ENCODE data around the gene LYPD6. TPM values are rescaled to one million over a fixed set of nuclear protein-coding genes. Genes with fewer than 3 reads are reported as not detected.

Gene LYPD6
- total RNA-seq, 1 experiment from 2014 or later, result 2.4 TPM

DNA sequence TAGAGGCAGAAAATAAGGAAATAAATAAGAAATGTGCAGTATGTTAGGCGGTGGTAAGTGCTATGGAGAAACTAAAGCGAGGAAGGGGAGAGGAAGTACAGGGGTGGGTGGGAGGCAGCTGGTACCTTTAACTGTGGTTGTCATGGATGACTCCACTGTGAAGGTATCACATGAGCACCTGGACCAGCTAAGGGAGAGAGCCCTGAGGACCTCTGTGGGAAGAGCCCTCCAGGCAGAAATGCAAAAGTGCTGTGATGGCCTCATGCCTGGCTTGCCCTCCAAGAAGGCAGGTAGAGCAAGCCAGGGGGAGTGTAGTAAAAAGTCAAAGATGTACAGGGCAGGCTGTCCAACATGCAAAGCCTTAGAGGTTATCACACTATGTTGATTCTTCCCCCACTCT, 17.9 kb downstream of the LYPD6 start:
- ChIA-PET CTCF (no interaction called here), POLR2A (ENCODE audit: unreplicated experiment) (no interaction called here)
- H2AFZ ChIP-seq (ENCODE audit: low read length), result no peak overlapping the region
- H4K20me1 ChIP-seq (ENCODE audit: low read length), result no peaks in the 10 kb centered on the region
- no peak for DNase-seq
- H3K4me3 ChIP-seq (ENCODE audit: low read length), result no peak overlapping the region
- ATAC-seq, result no peak
- no peak overlapping the region for H3K9ac ChIP-seq (ENCODE audit: low read length)
- H3K79me2 ChIP-seq (ENCODE audit: low read length), result no peaks in the 10 kb centered on the region
- H3K4me1 ChIP-seq (ENCODE audit: insufficient read depth, low read length), result no peaks in the 10 kb centered on the region
- H3F3A ChIP-seq (ENCODE audit: low read length, unreplicated experiment), result no peaks in the 10 kb centered on the region
- no peaks in the 10 kb centered on the region for H3K36me3 ChIP-seq (ENCODE audit: low read depth, low read length)
- H3K9me3 ChIP-seq (ENCODE audit: low read length), result no peaks in the 10 kb centered on the region
- TF ChIP-seq EZH2phosphoT487 (IDR thresholded peaks at IDR 0.05; ENCODE audit: borderline replicate concordance, low read length), result no peak
- TF ChIP-seq, protein P1, sequence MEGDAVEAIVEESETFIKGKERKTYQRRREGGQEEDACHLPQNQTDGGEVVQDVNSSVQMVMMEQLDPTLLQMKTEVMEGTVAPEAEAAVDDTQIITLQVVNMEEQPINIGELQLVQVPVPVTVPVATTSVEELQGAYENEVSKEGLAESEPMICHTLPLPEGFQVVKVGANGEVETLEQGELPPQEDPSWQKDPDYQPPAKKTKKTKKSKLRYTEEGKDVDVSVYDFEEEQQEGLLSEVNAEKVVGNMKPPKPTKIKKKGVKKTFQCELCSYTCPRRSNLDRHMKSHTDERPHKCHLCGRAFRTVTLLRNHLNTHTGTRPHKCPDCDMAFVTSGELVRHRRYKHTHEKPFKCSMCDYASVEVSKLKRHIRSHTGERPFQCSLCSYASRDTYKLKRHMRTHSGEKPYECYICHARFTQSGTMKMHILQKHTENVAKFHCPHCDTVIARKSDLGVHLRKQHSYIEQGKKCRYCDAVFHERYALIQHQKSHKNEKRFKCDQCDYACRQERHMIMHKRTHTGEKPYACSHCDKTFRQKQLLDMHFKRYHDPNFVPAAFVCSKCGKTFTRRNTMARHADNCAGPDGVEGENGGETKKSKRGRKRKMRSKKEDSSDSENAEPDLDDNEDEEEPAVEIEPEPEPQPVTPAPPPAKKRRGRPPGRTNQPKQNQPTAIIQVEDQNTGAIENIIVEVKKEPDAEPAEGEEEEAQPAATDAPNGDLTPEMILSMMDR (conservative IDR thresholded peaks at IDR 0.05; ENCODE audit: low read depth, low read length), result no peak
- no peak for TF ChIP-seq EZH2 (IDR thresholded peaks at IDR 0.05; ENCODE audit: low read length, unreplicated experiment)
- no peaks in the 10 kb centered on the region for H3K9me2 ChIP-seq (replicated peaks; ENCODE audit: low read length)
- no peak overlapping the region for H3K27ac ChIP-seq (ENCODE audit: low read length)
- H3K4me2 ChIP-seq (ENCODE audit: low read length), result no peak overlapping the region
- intact Hi-C loops (cut with micrococcal nuclease), result no loop called here
- H3K27me3 ChIP-seq (ENCODE audit: low read length), result no peaks in the 10 kb centered on the region
- no TSS peak for BruUV-seq (replicated peaks)

DNA sequence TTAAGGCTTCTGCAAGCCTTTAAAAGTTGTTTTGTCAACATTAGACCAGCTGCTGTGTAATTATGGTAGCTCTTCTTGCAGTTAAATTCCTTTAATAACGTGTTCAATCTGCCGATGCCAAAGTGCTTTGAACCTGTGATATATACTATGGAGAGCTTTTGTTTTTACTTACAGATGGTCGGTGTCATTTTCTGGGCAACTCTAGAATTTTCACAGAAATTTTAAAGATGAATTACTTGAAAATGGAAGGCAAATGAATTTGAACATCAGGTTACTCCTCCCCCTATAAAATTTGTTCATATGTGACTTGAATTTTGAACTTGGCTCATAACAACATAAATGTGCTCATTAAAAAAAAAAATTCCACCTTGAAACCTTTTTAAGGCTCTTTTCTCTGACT, 23.0 kb downstream of the LYPD6 start:
- no peaks in the 10 kb centered on the region for H4K20me1 ChIP-seq (ENCODE audit: low read length)
- no peak for DNase-seq
- POLR2A ChIA-PET (ENCODE audit: unreplicated experiment), result no interaction called here

DNA sequence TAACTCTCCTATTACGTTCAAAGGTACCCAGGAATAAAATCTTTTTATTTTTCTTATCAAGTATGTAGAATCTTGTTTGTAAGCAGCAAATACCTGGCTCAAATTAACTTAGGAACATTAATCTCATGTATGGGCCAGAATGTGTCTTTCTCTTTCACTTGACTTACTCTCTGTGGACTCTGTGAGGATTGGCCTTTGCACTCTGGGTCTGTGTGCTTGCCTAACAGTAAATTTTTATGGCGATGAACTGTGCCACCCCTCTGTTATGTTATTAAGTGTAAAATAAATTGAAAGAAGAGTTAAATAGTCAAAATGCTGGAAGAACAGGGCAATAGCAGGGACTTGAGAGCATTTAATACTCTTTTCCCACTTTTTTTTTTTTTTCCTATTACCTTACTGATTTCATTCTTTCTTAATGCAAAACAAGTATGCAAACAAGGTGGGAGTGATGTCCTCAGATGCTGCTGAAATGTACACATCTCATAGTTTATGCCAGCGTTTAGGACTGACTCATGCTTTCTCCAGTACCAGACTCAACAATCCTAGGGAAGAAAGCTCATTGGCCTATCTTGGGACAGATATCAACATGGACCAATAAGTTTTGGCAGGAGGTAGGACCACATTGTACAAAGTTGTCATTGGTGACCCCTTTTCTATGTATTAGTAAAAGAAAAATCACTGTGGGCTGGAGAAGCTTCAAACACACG, 25.5 kb downstream of the LYPD6 start:
- CTCF ChIA-PET, result no interaction called here
- ATAC-seq (no peak), DNase-seq (no peak)
- Histone ChIP-seq H3K9me3 (ENCODE audit: low read length) (no peaks in the 10 kb centered on the region), H3K4me3 (ENCODE audit: low read length) (no peak overlapping the region), H3K36me3 (ENCODE audit: low read depth, low read length) (no peaks in the 10 kb centered on the region), H3K27ac (ENCODE audit: low read length) (no peak overlapping the region), H3K9me2 (replicated peaks; ENCODE audit: low read length) (no peaks in the 10 kb centered on the region), H3K27me3 (ENCODE audit: low read length) (no peaks in the 10 kb centered on the region), H4K20me1 (ENCODE audit: low read length) (no peaks in the 10 kb centered on the region), H3K9ac (ENCODE audit: low read length) (no peak overlapping the region), H3K4me1 (ENCODE audit: insufficient read depth, low read length) (no peaks in the 10 kb centered on the region), H3K4me2 (ENCODE audit: low read length) (no peak overlapping the region), H2AFZ (ENCODE audit: low read length) (no peak overlapping the region), H3K79me2 (ENCODE audit: low read length) (no peaks in the 10 kb centered on the region), H3F3A (ENCODE audit: low read length, unreplicated experiment) (no peaks in the 10 kb centered on the region)
- no TSS peak for BruUV-seq (replicated peaks)
- intact Hi-C loops (cut with micrococcal nuclease), result no loop called here
- TF ChIP-seq EZH2 (IDR thresholded peaks at IDR 0.05; ENCODE audit: low read length, unreplicated experiment), result no peak
- no peak for TF ChIP-seq EZH2phosphoT487 (IDR thresholded peaks at IDR 0.05; ENCODE audit: borderline replicate concordance, low read length)
- TF ChIP-seq, protein P1 (conservative IDR thresholded peaks at IDR 0.05; ENCODE audit: low read depth, low read length), result no peak
- POLR2A ChIA-PET (ENCODE audit: unreplicated experiment), result no interaction called here

More for the DNA sequence above, 23.0 kb downstream of the LYPD6 start:
- Histone ChIP-seq H3K79me2 (ENCODE audit: low read length) (no peaks in the 10 kb centered on the region), H3K9me3 (ENCODE audit: low read length) (no peaks in the 10 kb centered on the region), H3K9me2 (replicated peaks; ENCODE audit: low read length) (no peaks in the 10 kb centered on the region), H3K9ac (ENCODE audit: low read length) (no peak overlapping the region), H2AFZ (ENCODE audit: low read length) (no peak overlapping the region), H3K4me3 (ENCODE audit: low read length) (no peak overlapping the region), H3K4me2 (ENCODE audit: low read length) (no peak overlapping the region), H3K4me1 (ENCODE audit: insufficient read depth, low read length) (no peaks in the 10 kb centered on the region), H3K36me3 (ENCODE audit: low read depth, low read length) (no peaks in the 10 kb centered on the region), H3K27ac (ENCODE audit: low read length) (no peak overlapping the region), H3K27me3 (ENCODE audit: low read length) (no peaks in the 10 kb centered on the region), H3F3A (ENCODE audit: low read length, unreplicated experiment) (no peaks in the 10 kb centered on the region)
- ATAC-seq, result no peak
- CTCF ChIA-PET, result no interaction called here
- intact Hi-C loops (cut with micrococcal nuclease), result no loop called here
- BruUV-seq (replicated peaks), result no TSS peak
- no peak for TF ChIP-seq EZH2phosphoT487 (IDR thresholded peaks at IDR 0.05; ENCODE audit: borderline replicate concordance, low read length)
- no peak for TF ChIP-seq EZH2 (IDR thresholded peaks at IDR 0.05; ENCODE audit: low read length, unreplicated experiment)
- TF ChIP-seq, protein P1 (conservative IDR thresholded peaks at IDR 0.05; ENCODE audit: low read depth, low read length), result no peak
